Measurements from ENCODE around the gene RRAS2. TPM values are rescaled to one million over a fixed set of nuclear protein-coding genes. Genes with fewer than 3 reads are reported as not detected.

RRAS2 gene
- total and polyA plus RNA-seq, 10 of the 15 experiments (the other 5 are each of a cell fraction or from before 2014, with no cell fraction given), result 26.9 to 72.4 (median 45.4) TPM

DNA sequence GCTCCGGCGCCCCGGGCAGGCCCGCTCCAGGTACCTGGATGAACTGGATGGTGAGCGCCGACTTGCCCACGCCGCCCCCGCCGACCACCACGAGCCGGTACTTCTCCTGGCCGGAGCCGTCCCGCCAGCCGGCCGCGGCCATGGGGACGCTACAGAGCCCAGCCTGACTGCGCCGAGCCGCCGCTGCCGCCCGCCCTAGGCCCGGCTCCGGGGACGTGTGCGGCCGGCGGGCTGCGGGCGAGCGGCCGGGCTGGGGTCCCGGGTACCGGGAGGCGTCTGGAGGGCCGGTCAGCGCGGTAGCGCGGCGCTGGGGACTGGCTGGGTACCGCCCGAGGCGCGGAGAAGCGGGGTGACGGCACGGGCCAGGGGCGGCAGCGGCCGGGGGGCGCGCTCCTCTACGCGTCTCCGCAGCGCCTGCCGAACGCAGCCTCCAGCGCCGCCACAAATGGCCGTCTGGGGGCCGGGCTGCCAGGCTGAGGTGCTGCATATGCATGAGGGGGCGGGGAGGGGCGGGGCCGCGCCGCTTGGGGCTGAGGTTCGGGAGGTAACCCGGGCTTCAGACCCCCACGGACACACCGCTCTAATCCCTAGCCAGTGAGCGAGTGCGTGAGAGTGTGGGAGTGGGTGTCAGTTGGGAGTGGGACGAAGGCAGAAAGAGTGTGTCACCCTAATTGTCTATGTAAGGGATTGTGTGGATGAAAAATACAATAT is at the start of gene RRAS2 (continued):
- TF ChIP-seq ZNF687 (IDR thresholded peaks at IDR 0.05) (peak; percentile 54; the same call in 1 of the 2 replicates), SREBF1 (IDR thresholded peaks at IDR 0.05; ENCODE audit: low read length) (no peak), NFIC (IDR thresholded peaks at IDR 0.05; ENCODE audit: low read depth, low read length) (no peak), YBX1 (IDR thresholded peaks at IDR 0.05) (no peak), GABPA (IDR thresholded peaks at IDR 0.05; ENCODE audit: low read depth) (no peak), SP1 (IDR thresholded peaks at IDR 0.05; ENCODE audit: low read depth, low read length) (no peak), IRF4 (IDR thresholded peaks at IDR 0.05; ENCODE audit: low read depth, low read length) (no peak), ZNF274 (IDR thresholded peaks at IDR 0.05; ENCODE audit: insufficient read depth, insufficient read length) (no peak), TCF12 (IDR thresholded peaks at IDR 0.05; ENCODE audit: low read depth, low read length) (0 out of 2 replicates have a peak, but pooled peaks have one; percentile 27), CHD1 (IDR thresholded peaks at IDR 0.05; ENCODE audit: low read depth, low read length) (peak; percentile 52; the same call in 1 of the 2 replicates), SMAD1 (IDR thresholded peaks at IDR 0.05; ENCODE audit: low read depth, partially characterized antibody) (no peak), HDAC2 (IDR thresholded peaks at IDR 0.05) (no peak), ZBED1 (IDR thresholded peaks at IDR 0.05; ENCODE audit: borderline replicate concordance) (no peak), MXI1 (IDR thresholded peaks at IDR 0.05; ENCODE audit: low read depth, low read length) (no peak), EZH2 (IDR thresholded peaks at IDR 0.05; ENCODE audit: borderline replicate concordance, control insufficient read depth, low read depth, low read length) (no peak), PAX8 (IDR thresholded peaks at IDR 0.05) (no peak), CEBPZ (IDR thresholded peaks at IDR 0.05; ENCODE audit: low read depth, low read length) (no peak), GATAD2B (conservative IDR thresholded peaks at IDR 0.05; ENCODE audit: low read depth) (peak; percentile 91), JUND (IDR thresholded peaks at IDR 0.05; ENCODE audit: low read depth, low read length) (no peak), CHD4 (IDR thresholded peaks at IDR 0.05) (no peak), POLR2AphosphoS2 (IDR thresholded peaks at IDR 0.05; ENCODE audit: low read depth, low read length) (peak; percentile 72; the same call in 1 of the 2 replicates), KLF5 (IDR thresholded peaks at IDR 0.05; ENCODE audit: partially characterized antibody) (no peak), FOS (IDR thresholded peaks at IDR 0.05; ENCODE audit: borderline replicate concordance, extremely low read depth, insufficient read length) (no peak), BMI1 (IDR thresholded peaks at IDR 0.05; ENCODE audit: borderline replicate concordance) (no peak)
- TF ChIP-seq, protein P1, sequence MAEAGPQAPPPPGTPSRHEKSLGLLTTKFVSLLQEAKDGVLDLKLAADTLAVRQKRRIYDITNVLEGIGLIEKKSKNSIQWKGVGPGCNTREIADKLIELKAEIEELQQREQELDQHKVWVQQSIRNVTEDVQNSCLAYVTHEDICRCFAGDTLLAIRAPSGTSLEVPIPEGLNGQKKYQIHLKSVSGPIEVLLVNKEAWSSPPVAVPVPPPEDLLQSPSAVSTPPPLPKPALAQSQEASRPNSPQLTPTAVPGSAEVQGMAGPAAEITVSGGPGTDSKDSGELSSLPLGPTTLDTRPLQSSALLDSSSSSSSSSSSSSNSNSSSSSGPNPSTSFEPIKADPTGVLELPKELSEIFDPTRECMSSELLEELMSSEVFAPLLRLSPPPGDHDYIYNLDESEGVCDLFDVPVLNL (IDR thresholded peaks at IDR 0.05; ENCODE audit: low read depth, low read length), result no peak
